Measurements from ENCODE around the gene COMT. TPM values are rescaled to one million over a fixed set of nuclear protein-coding genes. Genes with fewer than 3 reads are reported as not detected.

The COMT gene
- total RNA-seq, 2 experiments from 2014 or later: 90.8 to 112 TPM

DNA sequence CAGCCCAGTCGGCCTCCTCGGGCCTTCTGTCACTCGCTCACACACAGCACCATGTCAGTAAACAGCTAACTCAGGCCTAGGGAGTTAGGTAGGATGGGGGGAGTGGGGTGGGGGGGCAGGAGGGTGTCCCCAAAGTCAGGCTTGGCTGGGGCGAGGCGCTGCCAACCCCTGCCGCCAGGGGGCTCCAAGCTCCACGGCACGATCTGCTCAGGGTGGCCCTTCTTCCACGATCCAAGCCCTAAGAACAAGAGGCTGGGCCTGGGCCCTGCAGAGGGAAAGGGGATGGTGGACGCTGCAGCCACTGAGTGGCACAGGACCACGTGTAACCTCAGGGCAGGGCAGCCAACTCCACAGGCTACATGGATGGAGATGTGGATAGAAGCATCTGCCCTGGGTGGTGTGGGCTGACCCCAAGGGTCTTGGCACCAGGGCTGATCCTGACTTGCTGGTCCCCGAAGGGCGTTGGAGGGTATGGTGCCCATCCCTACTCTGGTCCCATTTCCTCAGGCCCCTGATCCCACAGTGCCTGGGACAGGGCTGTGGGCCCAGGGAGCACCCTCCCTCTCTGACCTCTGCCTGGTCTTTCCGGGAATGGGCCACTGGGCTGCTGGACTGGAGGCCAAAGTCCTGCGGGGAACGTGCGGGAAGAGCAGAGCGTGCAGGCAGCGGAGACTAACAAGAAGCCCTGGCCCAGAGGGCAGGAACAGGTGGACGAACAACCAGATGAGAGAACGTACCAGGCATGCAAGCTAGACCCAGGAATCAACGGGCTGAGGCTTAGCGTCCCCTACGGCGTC, 29.1 kb downstream of the COMT start:
- Histone ChIP-seq H3K4me2 (ENCODE audit: low read length) (no peak overlapping the region), H4K20me1 (ENCODE audit: insufficient read depth, low read length) (no peaks in the 10 kb centered on the region)

DNA sequence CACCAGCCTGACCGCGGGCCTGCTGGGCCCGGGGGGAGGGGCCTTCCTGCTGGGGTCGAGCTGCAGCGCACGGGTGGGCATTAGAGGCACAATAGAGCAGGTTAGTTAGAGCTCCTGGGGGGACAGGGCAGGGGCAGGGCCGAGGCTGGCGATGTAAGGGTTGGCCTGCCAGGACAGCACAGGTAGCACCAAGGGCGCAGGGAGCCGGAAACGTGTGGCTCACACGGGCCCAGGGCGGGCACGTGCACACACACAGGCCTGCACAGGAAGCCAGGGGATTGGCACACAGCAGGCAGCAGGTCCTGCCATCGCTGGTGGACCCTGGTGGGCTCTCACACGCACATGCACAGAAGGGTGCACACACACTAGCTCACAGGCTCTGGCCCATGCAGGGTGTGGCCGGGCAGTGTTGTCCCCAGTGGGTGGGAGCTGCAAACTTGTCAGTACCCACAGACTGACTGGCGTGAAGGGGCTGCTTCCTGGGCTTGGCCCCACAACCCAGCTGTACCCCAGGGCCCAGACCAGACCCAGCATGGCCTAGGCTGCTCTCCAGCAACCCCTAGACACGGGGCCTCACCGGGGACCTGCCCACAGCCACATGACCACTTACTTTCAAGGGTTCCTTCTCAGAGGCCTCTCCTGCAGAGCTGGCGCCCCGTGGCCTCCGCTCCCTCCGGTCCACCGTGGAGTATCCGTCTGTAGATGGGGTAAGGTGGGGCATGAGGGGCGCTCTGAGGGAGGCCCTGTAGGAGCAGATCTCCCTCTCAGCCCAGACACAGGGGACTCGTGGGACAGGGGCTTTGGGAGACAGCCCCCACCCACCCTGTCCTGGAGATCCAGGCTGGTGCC, 29.9 kb downstream of the COMT start:
- ChIA-PET CTCF (ENCODE audit: unreplicated experiment) (no interaction called here), POLR2A (no interaction called here)
- BruUV-seq (replicated peaks): no TSS peak
- no peaks in the 10 kb centered on the region for H3K9me2 ChIP-seq (ENCODE audit: insufficient read depth, low read length)
- no peak overlapping the region for H3K27ac ChIP-seq (ENCODE audit: low read depth, low read length, poor library complexity, severe bottlenecking)
- no peaks in the 10 kb centered on the region for H3K79me2 ChIP-seq (ENCODE audit: insufficient read depth, low read depth, low read length)
- H4K20me1 ChIP-seq (ENCODE audit: insufficient read depth, low read length): no peaks in the 10 kb centered on the region
- no peak overlapping the region for H3K4me3 ChIP-seq (ENCODE audit: low read depth, low read length, poor library complexity, severe bottlenecking)
- no peak overlapping the region for H2AFZ ChIP-seq (ENCODE audit: low read length)
- intact Hi-C loops (cut with micrococcal nuclease; ENCODE audit: unreplicated experiment): no loop called here
- H3K36me3 ChIP-seq (ENCODE audit: insufficient read depth, low read length): peaks cover 9% of the 10 kb centered on the region; the same call in 1 of the 2 replicates
- H3K4me1 ChIP-seq (ENCODE audit: insufficient read depth, low read length, poor library complexity, severe bottlenecking): peaks cover 20% of the 10 kb centered on the region
- no peaks in the 10 kb centered on the region for H3K9me3 ChIP-seq (ENCODE audit: low read length)
- TF ChIP-seq, protein P1, sequence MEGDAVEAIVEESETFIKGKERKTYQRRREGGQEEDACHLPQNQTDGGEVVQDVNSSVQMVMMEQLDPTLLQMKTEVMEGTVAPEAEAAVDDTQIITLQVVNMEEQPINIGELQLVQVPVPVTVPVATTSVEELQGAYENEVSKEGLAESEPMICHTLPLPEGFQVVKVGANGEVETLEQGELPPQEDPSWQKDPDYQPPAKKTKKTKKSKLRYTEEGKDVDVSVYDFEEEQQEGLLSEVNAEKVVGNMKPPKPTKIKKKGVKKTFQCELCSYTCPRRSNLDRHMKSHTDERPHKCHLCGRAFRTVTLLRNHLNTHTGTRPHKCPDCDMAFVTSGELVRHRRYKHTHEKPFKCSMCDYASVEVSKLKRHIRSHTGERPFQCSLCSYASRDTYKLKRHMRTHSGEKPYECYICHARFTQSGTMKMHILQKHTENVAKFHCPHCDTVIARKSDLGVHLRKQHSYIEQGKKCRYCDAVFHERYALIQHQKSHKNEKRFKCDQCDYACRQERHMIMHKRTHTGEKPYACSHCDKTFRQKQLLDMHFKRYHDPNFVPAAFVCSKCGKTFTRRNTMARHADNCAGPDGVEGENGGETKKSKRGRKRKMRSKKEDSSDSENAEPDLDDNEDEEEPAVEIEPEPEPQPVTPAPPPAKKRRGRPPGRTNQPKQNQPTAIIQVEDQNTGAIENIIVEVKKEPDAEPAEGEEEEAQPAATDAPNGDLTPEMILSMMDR (conservative IDR thresholded peaks at IDR 0.05; ENCODE audit: low read length): no peak
- TF ChIP-seq EZH2phosphoT487 (IDR thresholded peaks at IDR 0.05; ENCODE audit: borderline replicate concordance, low read depth, low read length): no peak
- H3K4me2 ChIP-seq (ENCODE audit: low read length): no peak overlapping the region
- no peak for DNase-seq (ENCODE audit: low spot score)

More for the DNA sequence above, 29.1 kb downstream of the COMT start:
- intact Hi-C loops (cut with micrococcal nuclease; ENCODE audit: unreplicated experiment): loop anchor here (1.0 kb wide), 4 partner anchors 43 to 159 kb away; no protein-coding TSS in a partner anchor
- CTCF ChIA-PET (ENCODE audit: unreplicated experiment): no interaction called here
- H3K27ac ChIP-seq (ENCODE audit: low read depth, low read length, poor library complexity, severe bottlenecking): no peak overlapping the region
- TF ChIP-seq EZH2phosphoT487 (IDR thresholded peaks at IDR 0.05; ENCODE audit: borderline replicate concordance, low read depth, low read length): no peak
- TF ChIP-seq, protein P1 (conservative IDR thresholded peaks at IDR 0.05; ENCODE audit: low read length): peak; percentile 85
- no peaks in the 10 kb centered on the region for H3K79me2 ChIP-seq (ENCODE audit: insufficient read depth, low read depth, low read length)
- peaks cover 18% of the 10 kb centered on the region for H3K4me1 ChIP-seq (ENCODE audit: insufficient read depth, low read length, poor library complexity, severe bottlenecking)
- H3K9me3 ChIP-seq (ENCODE audit: low read length): no peaks in the 10 kb centered on the region
- no peak overlapping the region for H3K4me3 ChIP-seq (ENCODE audit: low read depth, low read length, poor library complexity, severe bottlenecking)
- H3K9me2 ChIP-seq (ENCODE audit: insufficient read depth, low read length): no peaks in the 10 kb centered on the region
- POLR2A ChIA-PET: no interaction called here
- no peak overlapping the region for H2AFZ ChIP-seq (ENCODE audit: low read length)
- DNase-seq (ENCODE audit: low spot score): peak; percentile 68
- H3K36me3 ChIP-seq (ENCODE audit: insufficient read depth, low read length): peaks cover 9% of the 10 kb centered on the region; the same call in 1 of the 2 replicates
- no TSS peak for BruUV-seq (replicated peaks)
